Fibroblast of skin of back (primary cell): ENCODE measurements around the gene BAIAP2L1.
"Not testable (repeated sequence)": the region's sequence is repeated elsewhere in the genome, so short reads cannot be mapped to it uniquely, and the experiment has no call there.

Experiments used
- DNase-seq: peaks from one replicate; pipeline ENCODE4 v3.0.0-alpha.2; 2013

The BAIAP2L1 gene

GRCh38 chr7:98317366-98318040, 83.4 kb downstream of the BAIAP2L1 start:
- DNase-seq: no peak

- not testable (repeated sequence) for DNase-seq
These were observed 84.8 kb downstream of the BAIAP2L1 start for GRCh38 chr7:98315994-98316527.

GRCh38 chr7:98315318-98315993, 85.4 kb downstream of the BAIAP2L1 start:
- no peak for DNase-seq

GRCh38 chr7:98314469-98314868, 86.4 kb downstream of the BAIAP2L1 start:
- no peak for DNase-seq

GRCh38 chr7:98312201-98312600, 88.7 kb downstream of the BAIAP2L1 start:
- DNase-seq: no peak

- no peak for DNase-seq
These were observed 91.3 kb downstream of the BAIAP2L1 start for GRCh38 chr7:98309566-98309965.

DNA sequence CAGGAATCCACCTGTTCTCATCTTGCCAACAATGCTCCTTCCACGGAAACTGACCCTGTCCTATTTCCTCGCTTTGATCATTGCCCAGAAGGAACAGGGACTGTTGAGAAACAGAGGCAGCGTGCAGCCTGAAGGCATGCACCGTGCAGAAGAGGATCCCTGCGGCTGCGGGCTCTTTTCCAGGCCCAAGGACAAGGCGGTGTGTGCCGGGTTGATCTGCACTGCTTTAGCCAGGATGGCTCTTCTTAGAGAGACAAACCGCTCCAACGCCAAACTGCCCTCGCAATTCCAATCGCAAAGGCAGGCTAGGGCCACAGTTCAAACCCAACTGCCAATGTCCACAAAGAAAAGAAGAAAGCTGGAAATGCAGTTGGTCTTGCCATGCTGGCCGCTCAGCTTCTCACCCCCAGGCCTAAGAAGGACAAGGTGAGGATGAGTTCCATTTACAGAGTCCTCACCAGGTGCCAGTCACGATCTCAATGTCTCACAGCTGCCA, 92.9 kb downstream of the BAIAP2L1 start:
- no peak for DNase-seq

GRCh38 chr7:98305951-98306535, 94.8 kb downstream of the BAIAP2L1 start:
- no peak for DNase-seq

- no peak for DNase-seq
These were observed 97.0 kb downstream of the BAIAP2L1 start for GRCh38 chr7:98303906-98304305.

GRCh38 chr7:98303176-98303865, 97.6 kb downstream of the BAIAP2L1 start:
- DNase-seq: no peak

- no peak for DNase-seq
These were observed 99.0 kb downstream of the BAIAP2L1 start for GRCh38 chr7:98301693-98302470.

DNA sequence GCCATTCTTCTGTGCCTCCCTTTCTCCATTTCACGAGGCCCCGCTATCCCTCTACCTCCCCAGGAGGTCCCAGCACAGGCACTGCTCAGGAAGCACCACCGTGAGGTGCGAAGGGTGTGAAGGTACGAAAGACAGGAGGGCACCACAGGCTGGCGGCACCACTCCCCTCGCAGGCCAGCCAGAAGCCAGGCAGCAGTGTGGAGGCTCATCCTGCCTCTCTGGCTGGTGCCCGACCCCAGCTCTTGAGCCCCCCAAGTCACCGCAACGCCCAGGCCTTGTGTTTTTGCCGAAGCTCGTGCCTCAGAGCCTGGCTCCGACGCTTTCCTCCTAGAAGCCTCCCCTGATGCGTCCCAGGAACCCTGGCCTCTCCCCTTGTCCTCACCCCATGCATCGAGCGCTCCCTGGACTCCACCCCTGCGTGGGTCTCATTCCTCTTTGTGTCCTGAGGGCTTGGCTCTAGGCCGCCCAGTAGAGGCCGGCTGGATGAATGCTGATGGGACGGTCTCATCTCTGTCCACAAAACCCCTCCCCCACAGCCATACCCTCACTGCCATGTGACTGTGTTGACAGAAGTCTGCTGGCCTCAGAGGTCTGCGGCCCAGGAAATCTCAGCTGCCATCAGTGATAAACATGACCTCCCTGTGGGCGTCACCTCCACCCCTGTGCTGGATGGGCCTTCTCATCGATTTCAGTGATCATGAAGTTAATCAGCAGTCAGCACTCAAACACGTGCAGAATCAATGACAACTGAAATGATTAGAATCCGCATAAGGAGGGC, 100.1 kb downstream of the BAIAP2L1 start:
- DNase-seq: no peak

- no peak for DNase-seq
These were observed 103.1 kb downstream of the BAIAP2L1 start for GRCh38 chr7:98297626-98298286.

DNA sequence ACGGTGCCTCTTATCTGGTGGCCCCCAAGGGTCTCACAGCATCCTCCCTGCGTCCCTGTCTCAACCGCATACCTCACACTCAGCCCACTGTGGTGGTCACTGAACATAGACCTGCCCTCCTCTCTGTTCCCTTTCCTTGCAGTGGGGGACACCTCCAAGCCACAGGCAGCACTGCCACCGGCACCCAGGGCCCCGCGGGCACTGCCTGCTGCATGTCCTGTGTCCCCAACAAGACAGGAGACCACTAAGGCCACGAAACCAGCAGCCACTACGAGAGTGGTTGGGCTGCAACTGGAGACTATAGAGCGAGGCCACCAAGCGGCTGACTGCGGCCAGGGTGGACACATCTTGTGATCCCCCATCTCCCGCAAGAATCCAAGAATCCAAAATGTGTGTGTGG, 104.1 kb downstream of the BAIAP2L1 start:
- no peak for DNase-seq

- no peak for DNase-seq
These were observed 105.3 kb downstream of the BAIAP2L1 start for GRCh38 chr7:98295467-98296192.

GRCh38 chr7:98294798-98295382, 106.0 kb downstream of the BAIAP2L1 start:
- peak; percentile 56 for DNase-seq

- DNase-seq: no peak
These were observed 106.6 kb downstream of the BAIAP2L1 start for GRCh38 chr7:98294326-98294725.

DNA sequence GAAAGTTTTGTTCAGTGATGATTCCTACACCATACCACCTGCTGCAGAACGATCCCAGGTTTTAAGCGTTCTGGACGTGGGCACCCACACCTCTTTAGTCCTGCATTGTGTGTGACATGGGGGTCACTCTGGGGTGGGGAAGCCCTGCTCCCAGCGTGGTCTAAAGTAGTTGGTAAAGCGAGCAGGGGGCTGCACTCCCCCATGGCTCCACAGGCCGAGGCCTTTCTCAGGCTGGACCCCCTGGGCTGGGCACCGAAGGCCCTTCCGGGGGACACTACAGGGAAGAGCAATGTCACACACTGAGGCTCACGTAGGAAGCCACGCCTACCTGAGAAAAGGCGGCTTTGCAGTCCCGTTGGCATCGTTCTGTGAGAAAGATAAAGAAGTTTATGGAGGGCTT, 107.1 kb downstream of the BAIAP2L1 start:
- DNase-seq: no peak

GRCh38 chr7:98293265-98293664, 107.6 kb downstream of the BAIAP2L1 start:
- no peak for DNase-seq

DNA sequence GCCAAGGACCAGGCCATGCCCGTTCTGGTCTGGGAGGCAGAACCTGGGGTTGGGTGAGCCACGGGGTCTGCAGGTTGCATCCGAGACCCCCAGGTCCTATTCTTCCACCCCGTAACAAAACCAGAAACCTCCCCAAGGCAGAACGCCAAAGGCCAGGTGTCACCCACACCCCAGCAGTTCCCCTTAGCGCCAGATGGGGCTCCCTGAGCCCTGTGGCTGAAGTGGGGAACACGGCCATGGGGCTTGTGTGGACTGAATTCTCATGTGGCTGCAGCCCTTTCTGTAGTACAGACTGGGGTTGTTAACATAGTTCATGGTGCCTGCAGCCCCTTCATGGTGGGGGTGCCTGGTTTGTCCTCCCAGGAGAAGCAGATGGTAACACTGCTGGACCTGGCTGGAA, 109.2 kb downstream of the BAIAP2L1 start:
- DNase-seq: no peak
